ENCODE data around the gene DCD.
A peak's percentile ranks its signal among the peaks of the same experiment; 100 is the strongest.

The DCD gene

GRCh38 chr12:54601841-54602240, 46.3 kb downstream of the DCD start:
- Histone ChIP-seq H3K9me3 (ENCODE audit: low read depth, low read length) (no peaks in the 10 kb centered on the region), H3K27ac (peak overlapping the region; percentile 99), H3K36me3 (ENCODE audit: insufficient read depth, low read length) (no peaks in the 10 kb centered on the region), H3K4me3 (peak overlapping the region; percentile 60), H3K9ac (ENCODE audit: insufficient read length) (peak overlapping the region; percentile 79)
- TF ChIP-seq FOXP2 (optimal IDR thresholded peaks at IDR 0.05; ENCODE audit: control extremely low read depth, extremely low read length, insufficient read depth) (no peak), POLR2AphosphoS5 (IDR thresholded peaks at IDR 0.05; ENCODE audit: borderline replicate concordance, low read depth, low read length) (peak; percentile 58; the same call in 1 of the 2 replicates)
- DNase-seq (ENCODE audit: low read depth, low spot score): no peak

GRCh38 chr12:54598970-54599369, 49.2 kb downstream of the DCD start:
- Histone ChIP-seq H3K9ac (ENCODE audit: insufficient read length) (no peak overlapping the region), H3K9me3 (ENCODE audit: low read depth, low read length) (no peaks in the 10 kb centered on the region), H3K4me3 (no peak overlapping the region), H3K36me3 (ENCODE audit: insufficient read depth, low read length) (no peaks in the 10 kb centered on the region), H3K27ac (no peak overlapping the region)
- TF ChIP-seq POLR2AphosphoS5 (IDR thresholded peaks at IDR 0.05; ENCODE audit: borderline replicate concordance, low read depth, low read length): no peak
- no peak for TF ChIP-seq EZH2 (IDR thresholded peaks at IDR 0.05)
- TF ChIP-seq FOXP2 (optimal IDR thresholded peaks at IDR 0.05; ENCODE audit: control extremely low read depth, extremely low read length, insufficient read depth): no peak
- DNase-seq (ENCODE audit: low read depth, low spot score): no peak

DNA sequence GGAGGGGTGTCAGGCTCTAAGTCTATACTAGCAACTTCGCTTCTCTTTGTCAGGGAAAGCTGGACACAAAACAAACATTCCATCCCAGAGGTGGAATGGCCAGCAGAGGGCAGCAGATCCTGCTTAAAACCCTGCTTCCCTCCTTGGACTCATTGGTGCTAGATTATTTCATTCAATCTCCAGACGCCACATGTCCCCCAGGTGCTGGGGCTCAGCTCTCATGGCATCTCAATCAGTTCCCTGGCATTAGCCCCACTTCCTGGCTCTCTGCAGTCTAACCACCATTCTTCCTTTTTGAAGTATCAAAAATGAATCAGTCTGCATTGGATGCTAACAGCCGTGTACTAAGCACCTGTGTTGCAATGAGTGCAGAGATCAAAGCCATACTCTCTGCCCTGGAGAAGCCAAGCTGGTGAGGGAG, 51.6 kb downstream of the DCD start:
- no peaks in the 10 kb centered on the region for H3K36me3 ChIP-seq (ENCODE audit: insufficient read depth, low read length)
- peak; percentile 84 for DNase-seq (ENCODE audit: low read depth, low spot score)
- H3K27ac ChIP-seq: peak overlapping the region; percentile 75
- no peak overlapping the region for H3K4me3 ChIP-seq
- peak overlapping the region; percentile 4 for H3K9ac ChIP-seq (ENCODE audit: insufficient read length)
- no peak for TF ChIP-seq EZH2 (IDR thresholded peaks at IDR 0.05)
- no peak for TF ChIP-seq FOXP2 (optimal IDR thresholded peaks at IDR 0.05; ENCODE audit: control extremely low read depth, extremely low read length, insufficient read depth)
- TF ChIP-seq POLR2AphosphoS5 (IDR thresholded peaks at IDR 0.05; ENCODE audit: borderline replicate concordance, low read depth, low read length): no peak
- H3K9me3 ChIP-seq (ENCODE audit: low read depth, low read length): no peaks in the 10 kb centered on the region

DNA sequence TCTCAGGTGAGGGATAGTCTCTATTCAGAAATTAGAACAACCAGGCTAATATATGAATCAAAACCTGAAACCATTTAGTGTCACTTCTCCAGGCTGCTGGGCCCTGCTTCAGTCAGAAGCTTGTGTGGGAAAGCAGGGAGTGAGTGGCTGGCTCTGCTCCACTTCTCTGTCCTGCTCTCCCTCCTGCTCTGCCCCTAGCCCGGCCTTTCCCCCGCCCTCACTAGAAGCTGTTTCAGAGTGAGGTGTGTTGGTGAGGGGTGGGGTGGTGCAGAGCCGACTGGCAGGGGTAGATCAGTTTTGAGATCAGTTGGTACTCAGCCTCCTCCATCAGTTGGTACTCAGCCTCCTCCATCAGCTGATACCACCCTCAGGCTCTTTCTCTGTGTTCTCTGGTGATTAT, 52.7 kb downstream of the DCD start:
- peak overlapping the region; percentile 75 for H3K27ac ChIP-seq
- TF ChIP-seq EZH2 (IDR thresholded peaks at IDR 0.05) (no peak), POLR2AphosphoS5 (IDR thresholded peaks at IDR 0.05; ENCODE audit: borderline replicate concordance, low read depth, low read length) (no peak), FOXP2 (optimal IDR thresholded peaks at IDR 0.05; ENCODE audit: control extremely low read depth, extremely low read length, insufficient read depth) (no peak)

More for the DNA sequence above, 52.7 kb downstream of the DCD start:
- no peak for DNase-seq (ENCODE audit: low read depth, low spot score)
- H3K9me3 ChIP-seq (ENCODE audit: low read depth, low read length): no peaks in the 10 kb centered on the region
- H3K36me3 ChIP-seq (ENCODE audit: insufficient read depth, low read length): no peaks in the 10 kb centered on the region
- H3K4me3 ChIP-seq: no peak overlapping the region
- no peak overlapping the region for H3K9ac ChIP-seq (ENCODE audit: insufficient read length)
